Stromal cell of bone marrow (primary cell): ENCODE measurements around the gene CHTF8.
A peak's percentile ranks its signal among the peaks of the same experiment; 100 is the strongest.

Experiments used
- DNase-seq: peaks from one replicate; pipeline ENCODE4 v3.0.0-alpha.2; 2012; ENCODE audit warnings: low read depth

Gene CHTF8

GRCh38 chr16:69112285-69113129, 19.9 kb downstream of the CHTF8 start:
- DNase-seq = no peak

DNA sequence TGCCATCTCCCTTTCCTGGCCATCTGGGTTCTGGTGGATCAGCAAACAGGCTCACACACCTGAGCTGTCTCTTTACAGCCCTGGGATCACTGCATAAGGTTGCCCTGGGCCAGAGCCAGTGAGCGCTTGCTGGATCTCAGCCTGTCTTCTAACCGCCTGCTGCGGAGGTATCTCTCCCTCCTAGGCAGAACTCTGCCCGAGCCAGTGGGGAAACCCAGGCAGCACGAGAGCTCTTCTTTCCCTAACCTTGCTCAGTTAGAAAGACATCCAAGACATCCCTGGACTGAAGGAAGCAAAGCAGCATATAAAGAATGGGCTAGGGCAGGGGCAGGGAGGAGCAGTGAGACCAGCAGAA, 20.5 kb downstream of the CHTF8 start:
- no peak for DNase-seq

GRCh38 chr16:69111216-69111875, 21.0 kb downstream of the CHTF8 start:
- DNase-seq = no peak

DNA sequence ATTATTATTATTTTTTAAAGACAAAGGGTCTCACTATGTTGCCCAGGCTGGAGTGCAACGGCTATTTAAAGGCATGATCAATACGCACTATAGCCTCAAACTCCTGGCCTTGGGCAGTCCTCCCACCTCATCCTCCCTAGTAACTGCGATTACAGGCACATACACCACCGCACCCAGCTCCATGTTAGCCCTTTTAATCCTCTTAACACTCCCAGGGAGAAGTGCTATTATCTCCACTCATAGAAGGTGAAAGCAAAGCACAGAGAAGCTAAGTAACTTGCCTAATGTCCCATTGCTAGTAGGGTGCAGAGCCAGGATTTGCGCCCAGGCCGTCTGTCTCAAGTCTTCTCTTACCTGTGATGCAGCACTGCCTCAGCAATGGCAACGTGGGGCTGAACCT, 22.0 kb downstream of the CHTF8 start:
- DNase-seq = no peak

- DNase-seq = no peak
Observed at GRCh38 chr16:69109486-69110270, 22.7 kb downstream of the CHTF8 start.

DNA sequence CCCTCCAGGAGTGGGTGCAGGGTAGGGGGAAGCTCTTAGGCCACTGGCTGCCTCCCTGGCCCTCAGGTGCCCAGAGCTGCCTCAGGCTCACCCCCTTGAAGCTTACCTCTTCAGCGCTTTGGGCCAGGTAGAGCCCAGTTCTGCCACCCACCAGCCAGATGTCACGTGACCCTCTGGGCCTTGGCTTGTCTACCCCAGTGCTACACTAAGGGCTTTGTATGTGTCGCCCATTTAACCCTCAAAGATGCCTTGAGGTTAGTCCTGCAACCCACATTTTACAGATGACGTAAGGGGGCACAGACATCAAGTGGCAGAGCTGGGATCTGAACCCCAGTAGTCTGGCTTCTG, 23.5 kb downstream of the CHTF8 start:
- DNase-seq = no peak

DNA sequence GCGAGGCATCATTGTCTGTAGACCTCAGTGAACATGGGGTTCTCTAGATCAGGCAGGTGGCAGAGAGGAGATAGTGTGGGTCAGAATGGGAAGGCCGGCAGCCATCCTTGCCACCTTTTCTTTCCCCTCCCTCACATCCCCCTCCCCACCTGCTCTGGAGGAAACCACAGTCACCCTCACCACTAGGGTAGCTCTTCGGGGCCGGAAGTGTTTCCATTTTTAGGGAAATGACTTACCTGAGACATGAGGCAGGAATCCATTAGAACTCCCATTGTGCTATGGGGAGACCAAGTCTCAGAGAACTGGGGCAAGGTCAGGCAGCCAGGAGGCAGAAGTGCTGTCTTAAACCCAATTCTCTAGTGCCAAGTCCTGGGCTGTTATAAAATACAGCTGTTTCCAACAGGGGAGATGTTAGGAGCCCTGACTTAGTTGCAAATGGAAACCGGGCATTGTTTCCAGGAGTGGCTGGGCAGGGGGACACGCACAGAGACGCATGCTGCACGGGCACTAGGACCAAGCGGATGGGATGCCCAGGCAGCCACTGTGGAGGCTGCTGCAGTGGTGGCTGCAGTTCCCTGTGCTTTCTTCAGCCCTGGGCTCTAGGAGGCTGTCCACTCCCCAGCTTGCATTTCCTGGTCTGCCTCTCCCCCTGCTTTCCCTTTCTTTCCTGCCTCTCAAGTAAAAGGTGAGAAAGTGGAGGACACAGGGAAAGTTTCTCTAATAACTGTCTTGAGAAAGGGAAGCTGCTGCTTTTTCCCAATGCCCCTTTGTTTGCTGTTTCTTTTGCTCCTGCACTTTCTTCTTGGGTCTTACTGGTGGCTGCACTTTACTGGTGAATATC, 24.1 kb downstream of the CHTF8 start:
- DNase-seq = no peak

GRCh38 chr16:69107316-69107962, 24.9 kb downstream of the CHTF8 start:
- no peak for DNase-seq

GRCh38 chr16:69106491-69107315, 25.7 kb downstream of the CHTF8 start:
- DNase-seq = no peak

GRCh38 chr16:69105501-69106361, 26.7 kb downstream of the CHTF8 start, which contains the start of gene HAS3:
TSS of gene HAS3 (plus strand) at chr16:69105653. CDS start at chr16:69109396, 3,743 bp downstream.
- peak; percentile 38 for DNase-seq

- no peak for DNase-seq
Observed at GRCh38 chr16:69100071-69100691, 32.2 kb downstream of the CHTF8 start.

- DNase-seq = no peak
Observed at GRCh38 chr16:69095193-69095592, 37.2 kb downstream of the CHTF8 start.

- DNase-seq = no peak
Observed at GRCh38 chr16:69094501-69094900, 37.9 kb downstream of the CHTF8 start.

DNA sequence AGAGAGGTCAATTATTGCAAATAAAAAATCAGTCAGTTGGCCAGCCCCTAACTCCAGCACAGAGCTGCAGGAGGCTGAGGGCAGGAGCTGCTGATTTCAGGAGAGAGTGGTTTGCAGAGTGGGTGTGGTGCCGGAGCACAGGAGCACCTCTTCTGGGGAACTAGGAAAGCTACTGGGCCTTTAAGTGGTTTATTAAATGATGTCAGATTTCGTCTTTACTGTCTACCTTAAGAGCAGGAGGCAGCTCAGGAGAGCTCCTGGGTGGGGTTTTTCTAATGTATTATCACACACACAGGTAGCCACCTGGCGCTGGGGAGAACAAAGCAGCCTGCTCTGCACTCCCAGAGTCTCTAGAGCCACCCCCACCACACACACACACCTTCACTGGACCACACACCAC, 38.4 kb downstream of the CHTF8 start:
- no peak for DNase-seq

DNA sequence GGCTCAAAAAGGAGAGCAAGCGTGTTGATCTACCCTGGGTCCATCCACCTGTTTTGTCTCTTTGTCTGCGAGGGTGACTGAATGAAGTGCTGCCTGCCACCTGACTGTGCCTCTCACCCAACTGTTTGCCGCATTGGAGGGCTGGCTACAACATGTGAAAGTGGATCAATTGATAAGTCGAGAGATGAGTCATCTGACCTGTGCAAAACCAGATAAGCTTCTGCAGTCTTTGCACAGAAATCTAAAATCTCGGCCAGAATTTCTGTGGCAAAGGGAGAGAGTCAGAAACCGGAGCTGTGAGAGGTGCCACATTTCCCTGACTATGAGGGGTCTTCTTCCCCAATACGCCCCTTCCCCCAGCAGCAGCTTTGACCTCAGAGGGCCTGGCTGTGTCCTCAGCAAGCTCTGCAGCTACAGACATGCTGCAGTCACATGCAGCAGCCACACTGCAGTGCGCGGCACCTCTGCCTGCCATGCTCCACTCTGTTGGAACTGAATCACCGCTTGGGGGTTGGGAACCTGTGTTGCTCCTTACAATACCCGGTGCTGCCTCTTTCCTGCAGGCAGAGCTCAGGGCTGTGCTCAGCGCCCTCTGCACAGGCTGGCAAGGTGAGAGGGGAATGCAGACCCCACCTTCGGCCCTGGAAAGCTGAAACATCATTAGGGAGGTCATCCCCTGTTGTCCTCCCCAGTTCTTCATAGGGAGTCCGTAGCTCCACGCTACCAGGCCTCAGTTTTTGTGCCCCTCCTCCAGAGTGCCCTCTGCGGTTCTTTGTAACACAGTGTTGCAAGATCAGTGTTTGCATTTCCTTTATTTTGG, 43.1 kb downstream of the CHTF8 start:
- DNase-seq = no peak

DNA sequence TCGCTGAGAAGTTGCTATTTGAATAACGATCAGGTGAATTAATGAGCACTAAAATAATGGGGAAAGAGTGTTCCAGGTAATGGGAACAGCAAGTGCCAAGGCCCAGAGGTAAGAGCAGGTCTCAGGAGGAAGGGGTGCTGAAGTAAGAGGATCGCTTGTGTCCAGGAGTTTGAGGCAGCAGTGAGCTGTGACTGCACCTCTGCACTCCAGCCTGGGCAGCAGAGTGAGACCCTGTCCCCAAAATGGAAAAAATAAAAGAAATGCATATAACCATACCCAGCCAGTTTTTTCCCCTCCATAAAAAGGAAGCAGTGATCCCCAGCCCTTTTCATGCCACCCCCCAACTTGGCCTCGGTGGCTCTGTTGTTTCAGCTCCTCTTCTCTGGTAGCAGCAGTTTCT, 43.7 kb downstream of the CHTF8 start:
- DNase-seq = no peak

DNA sequence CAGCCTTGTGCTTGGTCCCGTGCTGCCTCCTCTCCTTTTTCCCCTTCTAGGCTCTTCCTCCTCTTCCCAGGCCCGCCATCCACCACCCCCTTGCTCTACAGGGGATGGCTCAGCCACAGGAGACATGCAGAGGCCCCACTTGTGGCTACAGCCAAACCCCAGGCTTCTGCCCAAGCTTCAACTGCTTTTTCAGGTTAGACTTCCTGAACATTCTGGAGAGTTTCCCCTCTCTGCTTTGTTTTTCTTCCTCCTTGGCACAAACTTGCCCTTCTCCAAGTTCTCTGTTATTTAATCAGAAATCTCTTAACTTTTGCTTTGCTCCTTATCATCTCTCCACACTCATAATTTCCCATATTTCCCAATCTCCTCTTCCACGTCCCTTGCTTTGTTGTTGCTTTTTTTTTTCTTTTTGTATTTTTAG, 45.2 kb downstream of the CHTF8 start:
- no peak for DNase-seq

- DNase-seq = no peak
Observed at GRCh38 chr16:69085032-69085695, 47.2 kb downstream of the CHTF8 start.
